Lower leg skin (tissue), 4 donors: Measurements from ENCODE around the gene KRTAP5-8. TPM values are rescaled to one million over a fixed set of nuclear protein-coding genes. Genes with fewer than 3 reads are reported as not detected.
"Not testable (repeated sequence)": the region's sequence is repeated elsewhere in the genome, so short reads cannot be mapped to it uniquely, and the experiment has no call there.

Source experiments
- DNase-seq, 2 donors: peaks; one replicate each; pipeline ENCODE4 v3.0.0-alpha.2; 2019; ENCODE audit warnings: low spot score in 2 of 2
- H3K4me3 ChIP-seq: fragments of 200-600 bp; sonication (generic); 2 replicates; pipeline ENCODE4 v1.5.1; 2017; ENCODE audit warnings: mild to moderate bottlenecking, low read depth; ENCODE audit not compliant: poor library complexity, severe bottlenecking
- CTCF ChIP-seq, 3 donors: fragments of 450-650 bp; IDR thresholded peaks; one replicate each; pipeline ENCODE4 v1.5.1; 2016; ENCODE audit warnings: antibody characterized with exemption in 3 of 3, mild to moderate bottlenecking in 3 of 3, moderate library complexity in 2 of 3
- POLR2A ChIP-seq, 2 donors: fragments of 450-650 bp; IDR thresholded peaks; one replicate each; pipeline ENCODE4 v1.6.1; 2016 to 2017; ENCODE audit warnings: antibody characterized with exemption in 2 of 2, mild to moderate bottlenecking in 1 of 2, moderate library complexity in 1 of 2
- WGBS, 2 donors: methylation state at CpG; one replicate each; pipeline ENCODE4 v1.1.5; 2018; 5-methylcytosine and 5-hydroxymethylcytosine counted together
- intact Hi-C: fragments of 100-400 bp; cut with DNase I; formaldehyde crosslinking; loops from one replicate; pipeline ENCODE4 v1.15.0; 2023; ENCODE audit warnings: low total_unique reads
- total RNA-seq, 4 donors: library from RNA; depleted of rRNA; stranded (reverse); fragments of >200 nt; gene quantifications; one replicate each; pipeline ENCODE4 v1.1.0, GENCODE V29; 2016

KRTAP5-8 gene
- total RNA-seq, 4 donors from 2014 or later: 1.1 to 12.4 TPM; not detected in 2

DNA sequence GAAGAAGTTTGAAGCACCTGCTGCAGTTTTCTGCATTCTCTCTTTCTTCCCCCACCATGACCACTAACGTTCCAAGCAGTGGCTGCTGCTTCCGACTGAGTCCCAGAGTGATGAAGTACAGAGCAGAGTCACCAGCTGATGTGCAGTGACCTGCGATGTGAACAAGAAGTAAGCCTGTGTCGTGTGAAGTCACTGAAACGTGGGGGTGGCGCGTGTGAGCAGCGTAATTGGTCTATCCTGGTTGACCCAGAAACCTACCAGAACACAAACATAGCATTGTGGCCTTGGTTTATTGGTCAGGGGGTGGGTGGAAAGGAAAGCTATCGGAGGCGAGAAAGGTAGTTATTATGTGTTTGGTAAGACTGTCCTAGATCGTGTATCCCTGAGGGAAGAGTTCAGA, 7.2 kb upstream of the KRTAP5-8 start:
- no peak overlapping the region for H3K4me3 ChIP-seq
- no peak for TF ChIP-seq CTCF (IDR thresholded peaks at IDR 0.05)
- no peak for TF ChIP-seq POLR2A (IDR thresholded peaks at IDR 0.05)
- peak in 1 of 2 donors; percentile 57 for DNase-seq
- 79 to 85% methylated on average over 11 of the region's 11 CpGs for WGBS, 2 donors
- intact Hi-C loops: no loop called here

DNA sequence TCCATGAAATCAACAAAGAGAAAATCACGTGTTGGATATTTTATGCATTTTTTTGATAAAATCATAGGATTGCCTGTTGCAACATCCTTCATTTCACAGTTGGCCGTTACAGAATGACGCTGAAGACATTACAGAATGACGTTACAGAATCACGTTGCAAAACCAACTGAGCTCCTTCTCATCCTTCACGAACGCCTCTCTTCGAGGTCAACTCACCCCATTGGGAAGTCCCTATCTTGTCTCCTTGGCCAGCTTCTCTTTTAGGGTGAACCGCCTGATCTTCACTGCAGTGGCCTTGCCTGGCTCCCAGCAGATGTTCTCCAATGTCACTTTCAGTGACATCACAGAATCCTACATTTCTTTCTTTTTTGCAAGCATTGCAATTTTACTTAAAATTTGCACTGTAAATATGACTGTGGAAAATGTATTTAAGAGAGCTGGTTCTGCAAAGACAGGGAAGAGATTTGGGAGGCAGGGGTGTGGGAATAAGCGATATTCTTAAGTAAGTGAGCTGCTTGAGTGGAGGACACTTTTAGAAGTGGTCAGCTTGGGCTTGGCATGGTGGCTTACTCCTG, 5.7 kb upstream of the KRTAP5-8 start:
- no peak overlapping the region for H3K4me3 ChIP-seq
- WGBS, 2 donors: 76 to 79% methylated on average over 10 of the region's 10 CpGs
- intact Hi-C loops: no loop called here
- peak in 1 of 2 donors; percentile 21 for DNase-seq
- TF ChIP-seq CTCF (IDR thresholded peaks at IDR 0.05) (no peak), POLR2A (IDR thresholded peaks at IDR 0.05) (no peak)

DNA sequence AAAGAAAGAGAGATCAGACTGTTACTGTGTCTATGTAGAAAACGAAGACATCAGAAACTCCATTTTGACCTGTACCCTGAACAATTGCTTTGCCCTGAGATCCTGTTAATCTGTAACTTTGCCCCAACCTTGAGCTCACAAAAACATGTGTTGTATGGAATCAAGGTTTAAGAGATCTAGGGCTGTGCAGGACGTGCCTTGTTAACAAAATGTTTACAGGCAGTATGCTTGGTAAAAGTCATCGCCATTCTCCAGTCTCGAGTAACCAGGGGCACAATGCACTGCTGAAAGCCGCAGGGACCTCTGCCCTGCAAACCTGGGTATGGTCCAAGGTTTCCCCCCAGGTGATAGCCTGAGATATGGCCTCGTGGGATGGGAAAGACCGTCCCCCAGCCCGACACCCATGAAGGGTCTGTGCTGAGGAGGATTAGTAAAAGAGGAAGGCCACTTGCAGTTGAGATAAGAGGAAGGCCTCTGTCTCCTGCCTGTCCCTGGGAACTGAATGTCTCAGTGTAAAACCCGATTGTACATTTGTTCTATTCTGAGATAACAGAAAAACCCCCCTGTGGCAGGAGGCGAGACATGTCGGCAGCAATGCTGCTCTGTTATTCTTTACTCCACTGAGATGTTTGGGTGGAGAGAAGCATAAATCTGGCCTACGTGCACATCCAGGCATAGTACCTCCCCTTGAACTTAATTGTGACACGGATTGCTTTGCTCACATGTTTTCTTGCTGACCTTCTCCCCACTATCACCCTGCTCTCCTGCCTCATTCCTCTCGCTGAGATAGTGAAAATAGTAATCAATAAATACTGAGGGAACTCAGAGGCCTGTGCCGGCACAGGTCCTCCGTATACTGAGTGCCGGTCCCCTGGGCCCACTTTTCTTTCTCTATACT, 2.9 kb upstream of the KRTAP5-8 start:
- peak in 1 of 2 donors; percentile 17 for DNase-seq
- H3K4me3 ChIP-seq, intact Hi-C loops: not testable (repeated sequence)
- 78 to 84% methylated on average over 17 of the region's 17 CpGs for WGBS, 2 donors

- no peak overlapping the region for H3K4me3 ChIP-seq
- intact Hi-C loops: no loop called here
- DNase-seq: peak in 1 of 2 donors; percentile 15
- WGBS, 2 donors: 84 to 91% methylated on average over 9 of the region's 9 CpGs
- TF ChIP-seq POLR2A (IDR thresholded peaks at IDR 0.05) (no peak), CTCF (IDR thresholded peaks at IDR 0.05) (no peak)
Measured at GRCh38 chr11:71535825-71536224, 2.0 kb upstream of the KRTAP5-8 start.

DNA sequence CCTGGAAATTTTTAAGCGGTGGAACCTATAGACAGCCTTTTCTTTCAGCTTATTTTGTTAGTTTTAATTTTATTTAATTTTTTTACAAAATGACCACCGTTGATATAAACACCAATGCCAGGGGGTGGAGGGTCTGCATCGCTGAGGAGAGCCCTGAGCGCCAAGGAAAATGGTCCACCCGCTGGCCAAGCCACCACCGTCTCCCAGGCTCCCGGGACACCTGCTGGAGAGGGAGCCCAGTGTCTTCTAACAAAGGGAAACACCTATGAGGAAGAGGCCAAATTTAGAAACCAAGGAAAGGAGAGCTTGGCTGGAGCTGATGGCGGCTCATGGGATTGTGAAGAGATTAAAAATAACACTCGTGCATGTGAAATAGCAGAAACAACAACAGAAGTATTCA, 288 bp upstream of the KRTAP5-8 start:
- intact Hi-C loops: no loop called here
- no peak for TF ChIP-seq POLR2A (IDR thresholded peaks at IDR 0.05)
- no peak for TF ChIP-seq CTCF (IDR thresholded peaks at IDR 0.05)
- H3K4me3 ChIP-seq: no peak overlapping the region
- DNase-seq: no peak
- 83 to 87% methylated on average over 9 of the region's 9 CpGs for WGBS, 2 donors

- no peak for DNase-seq
- H3K4me3 ChIP-seq: no peak overlapping the region
- intact Hi-C loops: no loop called here
- TF ChIP-seq CTCF (IDR thresholded peaks at IDR 0.05) (no peak), POLR2A (IDR thresholded peaks at IDR 0.05) (no peak)
- 92 to 94% methylated on average over 4 of the region's 4 CpGs for WGBS, 2 donors
Measured at GRCh38 chr11:71538666-71538990, 803 bp downstream of the KRTAP5-8 start.
